Hepatocyte (in vitro differentiated cells): ENCODE results near the gene CPTP. TPM values are rescaled to one million over a fixed set of nuclear protein-coding genes. Genes with fewer than 3 reads are reported as not detected.

Source experiments
- DNase-seq: peaks from one replicate; pipeline ENCODE4 v3.0.0-alpha.2; 2016; ENCODE audit warnings: low spot score
- H2AFZ ChIP-seq: fragments of 200-600 bp; sonication (generic); 2 replicates; pipeline ENCODE4 v1.6.0; 2016; ENCODE audit warnings: antibody characterized with exemption, mild to moderate bottlenecking
- H3K27ac ChIP-seq: fragments of 200-600 bp; sonication (generic); 2 replicates; pipeline ENCODE4 v1.5.1; 2016; ENCODE audit warnings: mild to moderate bottlenecking
- H3K27me3 ChIP-seq: fragments of 200-600 bp; sonication (generic); 2 replicates; pipeline ENCODE4 v1.6.1; 2016
- H3K36me3 ChIP-seq: fragments of 200-600 bp; sonication (generic); replicated peaks from 2 replicates; pipeline ENCODE4 v1.5.1; 2016; ENCODE audit warnings: low read depth; ENCODE audit not compliant: insufficient read depth
- H3K4me1 ChIP-seq: fragments of 200-600 bp; sonication (generic); 2 replicates; pipeline ENCODE4 v1.5.1; 2016; ENCODE audit warnings: mild to moderate bottlenecking, moderate library complexity; ENCODE audit not compliant: insufficient read depth
- H3K4me2 ChIP-seq: fragments of 200-600 bp; sonication (generic); 2 replicates; pipeline ENCODE4 v1.6.0; 2016
- H3K4me3 ChIP-seq: fragments of 200-600 bp; sonication (generic); 2 replicates; pipeline ENCODE4 v1.5.1; 2016; ENCODE audit warnings: mild to moderate bottlenecking
- H3K79me2 ChIP-seq: fragments of 200-600 bp; sonication (generic); 2 replicates; pipeline ENCODE4 v1.6.0; 2017; ENCODE audit warnings: mild to moderate bottlenecking
- H3K9me2 ChIP-seq: fragments of 200-600 bp; sonication (generic); replicated peaks from 2 replicates; pipeline ENCODE4 v1.6.0; 2017; ENCODE audit warnings: mild to moderate bottlenecking; ENCODE audit not compliant: insufficient read depth
- H3K9me3 ChIP-seq: fragments of 200-600 bp; sonication (generic); 2 replicates; pipeline ENCODE4 v1.5.1; 2016; ENCODE audit warnings: low read depth, mild to moderate bottlenecking
- H4K20me1 ChIP-seq: fragments of 200-600 bp; sonication (generic); 2 replicates; pipeline ENCODE4 v1.6.0; 2016; ENCODE audit warnings: mild to moderate bottlenecking; ENCODE audit not compliant: insufficient read depth, poor library complexity, severe bottlenecking
- EZH2 ChIP-seq: fragments of 200-600 bp; sonication (generic); IDR thresholded peaks from 2 replicates; pipeline ENCODE4 v1.6.1; 2016; ENCODE audit warnings: antibody characterized with exemption, mild to moderate bottlenecking, borderline replicate concordance
- EZH2phosphoT487 ChIP-seq: fragments of 200-600 bp; sonication (generic); IDR thresholded peaks from one replicate; pipeline ENCODE4 v1.6.1; 2018; ENCODE audit warnings: antibody characterized with exemption, mild to moderate bottlenecking, low read depth, moderate library complexity; ENCODE audit not compliant: unreplicated experiment, severe bottlenecking
- WGBS: methylation state at CpG from one replicate; pipeline ENCODE4 v1.1.6; 2016; ENCODE audit warnings: low lambda C conversion rate; ENCODE audit errors: missing lambda C conversion rate; 5-methylcytosine and 5-hydroxymethylcytosine counted together
- polyA plus RNA-seq: library from polyadenylated mRNA; unstranded; fragments of >200 nt; fragmentation: Nextera tagmentation; extraction: Ambion mirVana; gene quantifications from 2 replicates; pipeline ENCODE4 v1.2.1, GENCODE V29; 2016
- total RNA-seq: library from RNA; depleted of rRNA; stranded (reverse); fragments of >200 nt; gene quantifications from 2 replicates; pipeline ENCODE4 v1.2.3, GENCODE V29; 2014
- TF ChIP-seq, protein P1 (sequence below): fragments of 200-600 bp; sonication (generic); IDR thresholded peaks from 2 replicates; pipeline ENCODE4 v1.5.1; 2016; ENCODE audit warnings: antibody characterized with exemption, mild to moderate bottlenecking; ENCODE audit not compliant: poor library complexity

CPTP gene
- total and polyA plus RNA-seq, 2 experiments from 2014 or later, result 12.8 to 45.6 TPM

DNA sequence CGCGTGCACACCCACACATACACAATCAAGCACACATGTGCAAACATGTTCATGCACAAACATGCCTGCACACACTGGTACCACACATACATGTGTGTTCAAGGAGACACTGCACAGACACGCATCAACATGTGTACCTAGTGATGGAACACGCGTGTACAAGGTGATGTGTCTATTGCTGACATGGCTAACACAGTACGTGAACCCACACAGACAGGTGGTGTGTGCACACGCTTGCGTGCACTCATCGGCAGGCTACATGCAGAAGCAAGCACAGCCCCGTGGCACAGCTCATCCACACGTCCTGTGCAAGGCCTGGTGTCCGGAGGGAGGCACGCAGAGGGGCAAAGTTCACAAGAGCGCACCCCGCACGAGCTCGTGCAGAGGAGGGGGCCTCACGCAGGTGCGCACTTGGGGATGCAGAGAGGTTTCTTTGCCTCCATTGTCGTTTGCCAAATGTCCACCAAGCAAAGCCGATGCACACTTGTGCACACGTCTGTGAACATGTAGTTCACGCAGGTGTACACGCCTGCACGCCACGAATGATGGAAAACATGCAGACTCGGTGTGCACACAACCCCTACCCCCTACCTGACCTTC is 17.8 kb upstream of the CPTP start:
- peaks cover 41% of the 10 kb centered on the region for H3K4me1 ChIP-seq
- 42% methylated on average over 26 of the region's 27 CpGs for WGBS
- TF ChIP-seq EZH2 (no peak), EZH2phosphoT487 (no peak)
- TF ChIP-seq, protein P1, sequence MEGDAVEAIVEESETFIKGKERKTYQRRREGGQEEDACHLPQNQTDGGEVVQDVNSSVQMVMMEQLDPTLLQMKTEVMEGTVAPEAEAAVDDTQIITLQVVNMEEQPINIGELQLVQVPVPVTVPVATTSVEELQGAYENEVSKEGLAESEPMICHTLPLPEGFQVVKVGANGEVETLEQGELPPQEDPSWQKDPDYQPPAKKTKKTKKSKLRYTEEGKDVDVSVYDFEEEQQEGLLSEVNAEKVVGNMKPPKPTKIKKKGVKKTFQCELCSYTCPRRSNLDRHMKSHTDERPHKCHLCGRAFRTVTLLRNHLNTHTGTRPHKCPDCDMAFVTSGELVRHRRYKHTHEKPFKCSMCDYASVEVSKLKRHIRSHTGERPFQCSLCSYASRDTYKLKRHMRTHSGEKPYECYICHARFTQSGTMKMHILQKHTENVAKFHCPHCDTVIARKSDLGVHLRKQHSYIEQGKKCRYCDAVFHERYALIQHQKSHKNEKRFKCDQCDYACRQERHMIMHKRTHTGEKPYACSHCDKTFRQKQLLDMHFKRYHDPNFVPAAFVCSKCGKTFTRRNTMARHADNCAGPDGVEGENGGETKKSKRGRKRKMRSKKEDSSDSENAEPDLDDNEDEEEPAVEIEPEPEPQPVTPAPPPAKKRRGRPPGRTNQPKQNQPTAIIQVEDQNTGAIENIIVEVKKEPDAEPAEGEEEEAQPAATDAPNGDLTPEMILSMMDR, result no peak
- H3K27ac ChIP-seq, result peak overlapping the region; percentile 93
- H3K27me3 ChIP-seq, result no peaks in the 10 kb centered on the region
- H3K9me2 ChIP-seq, result no peaks in the 10 kb centered on the region
- H2AFZ ChIP-seq, result no peak overlapping the region
- peaks cover 63% of the 10 kb centered on the region for H3K79me2 ChIP-seq
- peak overlapping the region; percentile 70 for H3K4me3 ChIP-seq
- peak; percentile 49 for DNase-seq
- H4K20me1 ChIP-seq, result peaks cover 27% of the 10 kb centered on the region
- no peaks in the 10 kb centered on the region for H3K9me3 ChIP-seq
- H3K36me3 ChIP-seq, result no peaks in the 10 kb centered on the region
- peak overlapping the region; percentile 99 for H3K4me2 ChIP-seq

DNA sequence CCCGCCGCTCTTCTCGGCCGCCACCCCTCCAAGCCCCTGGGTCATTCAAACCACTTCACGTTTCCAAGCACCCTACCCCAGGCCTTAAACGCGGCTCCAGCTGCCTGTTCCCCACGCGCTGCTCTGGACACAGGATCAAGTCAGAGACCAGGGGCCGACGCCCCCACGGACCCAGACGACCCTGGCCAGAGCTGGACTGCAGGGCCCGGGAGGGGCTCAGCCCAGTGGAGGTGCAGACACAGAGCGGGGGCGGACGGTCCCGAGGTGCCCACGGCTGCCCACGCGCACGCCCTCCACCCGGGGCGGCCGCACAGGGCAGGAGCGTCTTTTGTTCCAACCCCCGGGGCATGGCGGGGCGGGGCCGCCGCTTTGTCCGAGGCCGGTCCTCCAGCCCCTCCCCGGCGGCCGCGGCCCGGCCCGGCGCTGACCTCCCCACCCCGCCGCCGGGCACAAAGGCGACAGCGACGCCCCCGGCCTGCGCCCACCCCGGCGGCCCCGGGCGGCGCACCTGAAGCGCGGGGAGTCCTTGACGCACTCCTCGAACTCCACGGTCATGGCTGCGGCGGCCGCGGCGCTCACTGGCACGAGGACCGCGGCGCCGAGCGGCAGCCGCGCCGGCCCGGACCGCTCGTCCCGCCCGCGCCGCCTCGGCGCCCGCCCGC is 17.2 kb upstream of the CPTP start:
- peaks cover 41% of the 10 kb centered on the region for H3K4me1 ChIP-seq
- H3K9me2 ChIP-seq, result no peaks in the 10 kb centered on the region
- H3K27me3 ChIP-seq, result no peaks in the 10 kb centered on the region
- no peaks in the 10 kb centered on the region for H3K9me3 ChIP-seq
- H4K20me1 ChIP-seq, result peaks cover 24% of the 10 kb centered on the region
- H2AFZ ChIP-seq, result no peak overlapping the region
- H3K4me2 ChIP-seq, result peak overlapping the region; percentile 99
- WGBS, result 4% methylated on average over 18 of the region's 83 CpGs
- H3K27ac ChIP-seq, result peak overlapping the region; percentile 93
- H3K4me3 ChIP-seq, result peak overlapping the region; percentile 70
- TF ChIP-seq EZH2phosphoT487 (no peak), EZH2 (no peak)
- TF ChIP-seq, protein P1, result no peak
- DNase-seq, result no peak
- H3K79me2 ChIP-seq, result peaks cover 63% of the 10 kb centered on the region
- no peaks in the 10 kb centered on the region for H3K36me3 ChIP-seq

- H2AFZ ChIP-seq, result peak within 1 kb of the TSS; percentile 64
- H3K4me1 ChIP-seq, result peaks cover 41% of the 10 kb centered on the region
These were observed 16.5 kb upstream of the CPTP start, which contains the start of the genes ACAP3 and PUSL1 for GRCh38 chr1:1307923-1308755. TSS of gene ACAP3 (minus strand) at chr1:1307930. CDS start at chr1:1307815, 115 bp downstream. TSS of gene PUSL1 (plus strand) at chr1:1308597. CDS start at chr1:1308644, 47 bp downstream.

More at GRCh38 chr1:1307923-1308755, 16.5 kb upstream of the CPTP start, which contains the start of the genes ACAP3 and PUSL1:
- H4K20me1 ChIP-seq, result peaks cover 23% of the 10 kb centered on the region
- no peaks in the 10 kb centered on the region for H3K27me3 ChIP-seq
- peak; percentile 97 for DNase-seq
- TF ChIP-seq EZH2phosphoT487 (no peak), EZH2 (no peak)
- TF ChIP-seq, protein P1, result no peak
- peak within 1 kb of the TSS; percentile 98 for H3K4me3 ChIP-seq
- H3K9me2 ChIP-seq, result no peaks in the 10 kb centered on the region
- no peaks in the 10 kb centered on the region for H3K36me3 ChIP-seq
- H3K9me3 ChIP-seq, result no peaks in the 10 kb centered on the region
- peak within 1 kb of the TSS; percentile 93 for H3K27ac ChIP-seq
- 2% methylated on average over 69 of the region's 131 CpGs for WGBS
- peak within 1 kb of the TSS; percentile 99 for H3K4me2 ChIP-seq
- peaks cover 59% of the 10 kb centered on the region for H3K79me2 ChIP-seq
